HG03432 (cell line): Measurements from ENCODE around the gene DUOX2.
"Not testable (repeated sequence)": the region's sequence is repeated elsewhere in the genome, so short reads cannot be mapped to it uniquely, and the experiment has no call there.

Experiments used
- ATAC-seq: cut with Tn5 transposase; IDR thresholded peaks from one replicate; pipeline ENCODE4 v1.9.1; 2021; ENCODE audit warnings: mild to moderate bottlenecking, moderate library complexity; ENCODE audit not compliant: unreplicated experiment

Gene DUOX2

GRCh38 chr15:45077391-45077790 is 36.6 kb downstream of the DUOX2 start:
- ATAC-seq = not testable (repeated sequence)

GRCh38 chr15:45075440-45076320 is 38.3 kb downstream of the DUOX2 start:
- not testable (repeated sequence) for ATAC-seq

- ATAC-seq = not testable (repeated sequence)
Measured at GRCh38 chr15:45073602-45074001, 40.4 kb downstream of the DUOX2 start.

GRCh38 chr15:45069942-45070360 is 44.0 kb downstream of the DUOX2 start:
- not testable (repeated sequence) for ATAC-seq

GRCh38 chr15:45064386-45064785 is 49.6 kb downstream of the DUOX2 start:
- no peak for ATAC-seq

GRCh38 chr15:45062301-45062700 is 51.7 kb downstream of the DUOX2 start:
- ATAC-seq = not testable (repeated sequence)

- ATAC-seq = not testable (repeated sequence)
Measured at GRCh38 chr15:45058690-45059675, 55.0 kb downstream of the DUOX2 start.

GRCh38 chr15:45052676-45053075 is 61.3 kb downstream of the DUOX2 start:
- not testable (repeated sequence) for ATAC-seq

- no peak for ATAC-seq
Measured at GRCh38 chr15:45050587-45050986, 63.4 kb downstream of the DUOX2 start.

GRCh38 chr15:45048794-45049631 is 65.0 kb downstream of the DUOX2 start:
- ATAC-seq = peak; percentile 66

GRCh38 chr15:45048449-45048793 is 65.6 kb downstream of the DUOX2 start:
- ATAC-seq = peak; percentile 24

GRCh38 chr15:45044270-45044669 is 69.7 kb downstream of the DUOX2 start:
- not testable (repeated sequence) for ATAC-seq

GRCh38 chr15:45042859-45043258 is 71.1 kb downstream of the DUOX2 start:
- not testable (repeated sequence) for ATAC-seq
